Measurements from ENCODE around the gene GPC4. TPM values are rescaled to one million over a fixed set of nuclear protein-coding genes. Genes with fewer than 3 reads are reported as not detected.
"Not testable (repeated sequence)": the region's sequence is repeated elsewhere in the genome, so short reads cannot be mapped to it uniquely, and the experiment has no call there.

Gene GPC4
- total RNA-seq, 4 donors from 2014 or later = 6.6 to 27.6 (median 11.1) TPM

DNA sequence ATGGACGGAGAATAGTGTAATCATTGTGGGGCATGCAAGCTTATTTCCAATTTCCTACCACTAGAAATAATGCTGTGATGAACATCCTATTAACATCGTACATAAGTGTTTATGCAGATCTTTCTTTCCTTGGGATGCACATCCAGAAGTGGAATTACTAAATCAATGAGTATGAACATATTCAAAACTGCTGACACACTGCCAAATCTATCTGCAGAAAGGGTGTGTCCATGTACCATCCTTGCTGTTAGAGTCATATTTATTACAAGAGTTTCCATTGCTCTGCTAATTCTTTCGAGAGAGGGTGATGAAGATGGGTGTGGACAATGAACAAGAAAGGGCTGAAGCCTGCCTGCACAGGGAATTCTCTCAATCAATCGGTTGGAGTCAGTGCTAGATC, 82.6 kb downstream of the GPC4 start:
- no peak for TF ChIP-seq CTCF (IDR thresholded peaks at IDR 0.05)
- ATAC-seq (ENCODE audit: low FRiP score) = no peak
- no peak for DNase-seq (ENCODE audit: low spot score)

GRCh38 chrX:133330956-133331355, 84.3 kb downstream of the GPC4 start:
- ATAC-seq (ENCODE audit: low FRiP score) (no peak), DNase-seq (ENCODE audit: low spot score) (no peak)
- no peak for TF ChIP-seq CTCF (IDR thresholded peaks at IDR 0.05)

GRCh38 chrX:133325422-133325821, 89.9 kb downstream of the GPC4 start:
- no peak for TF ChIP-seq CTCF (IDR thresholded peaks at IDR 0.05)
- DNase-seq (ENCODE audit: low spot score) = no peak
- ATAC-seq (ENCODE audit: low FRiP score) = no peak

DNA sequence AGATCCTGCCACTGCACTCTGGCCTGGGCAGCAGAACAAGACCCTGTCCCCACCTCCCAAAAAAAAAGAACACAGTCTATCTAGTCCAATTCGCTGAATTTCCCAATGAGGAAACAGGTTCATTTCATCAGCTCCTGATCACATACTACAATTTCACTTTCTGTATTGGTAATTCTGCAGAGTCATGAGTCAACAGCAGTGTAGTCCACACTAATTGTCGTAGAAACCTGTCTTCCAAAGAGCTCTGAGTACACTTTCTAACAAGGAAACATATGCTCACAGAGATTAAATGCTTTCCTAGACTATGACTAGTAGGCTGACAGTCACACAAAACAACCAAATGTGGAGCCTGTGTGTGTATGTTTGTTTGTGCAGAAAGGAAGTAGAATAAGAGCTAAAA, 91.9 kb downstream of the GPC4 start:
- ATAC-seq (ENCODE audit: low FRiP score) (no peak), DNase-seq (ENCODE audit: low spot score) (no peak)
- TF ChIP-seq CTCF (IDR thresholded peaks at IDR 0.05) = no peak

DNA sequence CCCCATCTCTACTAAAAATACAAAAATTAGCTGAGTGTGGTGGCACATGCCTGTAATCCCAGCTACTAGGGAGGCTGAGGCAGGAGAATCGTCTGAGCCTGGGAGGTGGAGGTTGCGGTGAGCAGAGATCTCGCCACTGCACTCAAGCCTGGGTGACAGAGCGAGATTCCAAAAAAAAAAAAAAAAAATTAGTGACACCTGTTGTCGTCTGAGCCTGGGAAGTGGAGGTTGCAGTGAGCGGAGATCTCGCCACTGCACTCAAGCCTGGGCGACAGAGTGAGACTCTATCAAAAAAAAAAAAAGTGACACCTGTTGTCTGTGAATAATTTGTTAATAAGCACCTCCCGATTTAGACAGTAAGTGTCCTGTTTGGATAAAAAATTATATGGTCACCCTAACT, 93.0 kb downstream of the GPC4 start:
- not testable (repeated sequence) for DNase-seq (ENCODE audit: low spot score); ATAC-seq (ENCODE audit: low FRiP score)

DNA sequence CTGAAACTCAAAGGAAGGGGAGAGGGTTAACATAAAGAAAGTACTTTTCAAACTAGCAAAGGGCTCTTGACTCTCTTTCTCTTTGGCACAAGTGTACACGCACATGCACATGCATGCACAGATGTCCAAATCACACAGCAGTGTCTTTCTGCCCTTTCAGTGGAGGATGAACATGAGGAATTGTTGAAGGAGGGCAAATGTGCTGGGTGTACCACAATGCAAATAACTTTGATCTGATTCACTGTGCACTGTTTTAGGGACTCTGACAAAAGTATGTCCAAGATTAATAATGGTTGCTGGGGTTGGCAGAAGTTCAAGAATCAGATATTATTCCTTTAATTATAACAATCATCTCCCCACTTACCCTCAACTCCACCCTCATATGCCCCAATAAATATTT, 93.8 kb downstream of the GPC4 start:
- TF ChIP-seq CTCF (IDR thresholded peaks at IDR 0.05) = no peak
- ATAC-seq (ENCODE audit: low FRiP score) = no peak

GRCh38 chrX:133314281-133314680, 101.0 kb downstream of the GPC4 start:
- DNase-seq (ENCODE audit: low spot score) (no peak), ATAC-seq (ENCODE audit: low FRiP score) (no peak)
- TF ChIP-seq CTCF (IDR thresholded peaks at IDR 0.05) = no peak

More for the DNA sequence above, 93.8 kb downstream of the GPC4 start:
- no peak for DNase-seq (ENCODE audit: low spot score)

DNA sequence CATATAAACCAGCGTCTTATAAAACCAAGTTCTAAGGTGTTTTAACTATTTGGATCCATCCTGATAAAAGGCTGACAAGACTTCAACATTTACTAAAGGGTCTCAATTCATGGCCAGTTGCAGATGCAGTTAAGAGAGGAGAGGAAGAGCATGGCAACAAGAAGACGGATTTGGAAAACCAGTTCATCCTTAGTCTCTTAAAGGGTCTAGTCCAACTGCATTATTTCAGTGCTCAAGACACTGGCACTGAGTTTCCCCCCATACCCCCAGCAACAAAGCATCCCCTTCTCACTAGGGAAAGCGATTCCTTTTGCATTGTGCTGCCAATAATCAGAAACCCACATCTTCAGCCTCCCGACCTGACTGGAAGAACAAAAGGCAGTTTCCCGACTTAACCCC, 106.8 kb downstream of the GPC4 start:
- ATAC-seq (ENCODE audit: low FRiP score) = no peak
- DNase-seq (ENCODE audit: low spot score) = no peak
- TF ChIP-seq CTCF (IDR thresholded peaks at IDR 0.05) = no peak

All from omental fat pad (tissue), 4 donors.